ENCODE data around the gene XRCC6. TPM values are rescaled to one million over a fixed set of nuclear protein-coding genes. Genes with fewer than 3 reads are reported as not detected.
"Not testable (repeated sequence)": the region's sequence is repeated elsewhere in the genome, so short reads cannot be mapped to it uniquely, and the experiment has no call there.

The XRCC6 gene
- polyA plus RNA-seq, 3 donors = 58.6 to 286 (median 267) TPM

GRCh38 chr22:41631615-41632014 lies 10.5 kb downstream of the XRCC6 start:
- H3K27me3 ChIP-seq (ENCODE audit: control insufficient read depth in 2 of 2, insufficient read depth in 2 of 2, low read length in 2 of 2); H3K4me3 ChIP-seq (replicated peaks in 1 of 3; ENCODE audit: low read depth in 2 of 3, low read length in 3 of 3); H3K9me3 Mint-ChIP-seq; H3K27me3 Mint-ChIP-seq (ENCODE audit: low read depth in 3 of 3); H3K4me1 Mint-ChIP-seq; H3K4me3 Mint-ChIP-seq; H3K4me1 ChIP-seq (ENCODE audit: control insufficient read depth in 1 of 2, insufficient read depth in 2 of 2, low read length in 2 of 2); DNase-seq; H3K9me3 ChIP-seq (replicated peaks in 1 of 2; ENCODE audit: control insufficient read depth in 1 of 2, insufficient read depth in 1 of 2, low read length in 2 of 2); H3K4me2 ChIP-seq (replicated peaks; ENCODE audit: extremely low read depth, low read length, poor library complexity, severe bottlenecking); H3K27ac ChIP-seq (ENCODE audit: low read depth in 1 of 2, low read length in 2 of 2); H3K9ac ChIP-seq (ENCODE audit: insufficient read depth, low read length, poor library complexity, severe bottlenecking); intact Hi-C loops (cut with micrococcal nuclease); H2AFZ ChIP-seq (ENCODE audit: insufficient read depth, low read depth, low read length, poor library complexity, severe bottlenecking): not testable (repeated sequence)
- peaks cover 70% of the 10 kb centered on the region for H4K20me1 ChIP-seq (ENCODE audit: insufficient read depth, low read length)
- H3K27ac Mint-ChIP-seq = peak overlapping the region in 1 of 7 donors; percentile 13
- 100% methylated on average over 6 of the region's 23 CpGs for WGBS (ENCODE audit: insufficient coverage)
- peaks cover 50% of the 10 kb centered on the region for H3K79me2 ChIP-seq (ENCODE audit: insufficient read depth, low read length)
- peaks cover 69 to 92% of the 10 kb centered on the region in 2 donors for H3K36me3 Mint-ChIP-seq
- H3K36me3 ChIP-seq (replicated peaks in 1 of 2; ENCODE audit: control insufficient read depth in 1 of 2, insufficient read depth in 2 of 2, low read length in 2 of 2) = peaks cover 61 to 82% of the 10 kb centered on the region in 2 donors

GRCh38 chr22:41634610-41635009 lies 13.5 kb downstream of the XRCC6 start:
- Mint-ChIP-seq H3K36me3 (peaks cover 61 to 90% of the 10 kb centered on the region in 2 donors), H3K27ac (peak overlapping the region in 2 of 7 donors; percentile 8 to 69)
- H2AFZ ChIP-seq (ENCODE audit: insufficient read depth, low read depth, low read length, poor library complexity, severe bottlenecking); DNase-seq; H3K4me3 Mint-ChIP-seq; H3K27ac ChIP-seq (ENCODE audit: low read depth in 1 of 2, low read length in 2 of 2); H3K27me3 Mint-ChIP-seq (ENCODE audit: low read depth in 3 of 3); H3K4me2 ChIP-seq (replicated peaks; ENCODE audit: extremely low read depth, low read length, poor library complexity, severe bottlenecking); H3K4me1 Mint-ChIP-seq; H3K9ac ChIP-seq (ENCODE audit: insufficient read depth, low read length, poor library complexity, severe bottlenecking); H3K9me3 Mint-ChIP-seq; intact Hi-C loops (cut with micrococcal nuclease); H3K4me1 ChIP-seq (ENCODE audit: control insufficient read depth in 1 of 2, insufficient read depth in 2 of 2, low read length in 2 of 2); H3K4me3 ChIP-seq (replicated peaks in 1 of 3; ENCODE audit: low read depth in 2 of 3, low read length in 3 of 3); H3K27me3 ChIP-seq (ENCODE audit: control insufficient read depth in 2 of 2, insufficient read depth in 2 of 2, low read length in 2 of 2); H3K9me3 ChIP-seq (replicated peaks in 1 of 2; ENCODE audit: control insufficient read depth in 1 of 2, insufficient read depth in 1 of 2, low read length in 2 of 2): not testable (repeated sequence)
- peaks cover 47% of the 10 kb centered on the region for H4K20me1 ChIP-seq (ENCODE audit: insufficient read depth, low read length)
- peaks cover 27% of the 10 kb centered on the region for H3K79me2 ChIP-seq (ENCODE audit: insufficient read depth, low read length)
- peaks cover 61 to 82% of the 10 kb centered on the region in 2 donors for H3K36me3 ChIP-seq (replicated peaks in 1 of 2; ENCODE audit: control insufficient read depth in 1 of 2, insufficient read depth in 2 of 2, low read length in 2 of 2)
- 100% methylated on average over 5 of the region's 8 CpGs for WGBS (ENCODE audit: insufficient coverage)

GRCh38 chr22:41636467-41636866 lies 15.4 kb downstream of the XRCC6 start:
- Mint-ChIP-seq H3K4me1 (no peaks in the 10 kb centered on the region), H3K9me3 (no peaks in the 10 kb centered on the region), H3K27me3 (ENCODE audit: low read depth in 3 of 3) (no peaks in the 10 kb centered on the region), H3K4me3 (no peak overlapping the region), H3K27ac (peak overlapping the region in 1 of 7 donors; percentile 15), H3K36me3 (peaks cover 63 to 95% of the 10 kb centered on the region in 2 donors)
- WGBS (ENCODE audit: insufficient coverage) = 90% methylated on average over 2 of the region's 7 CpGs
- H3K27me3 ChIP-seq (ENCODE audit: control insufficient read depth in 2 of 2, insufficient read depth in 2 of 2, low read length in 2 of 2) = no peaks in the 10 kb centered on the region
- no peaks in the 10 kb centered on the region for H3K9me3 ChIP-seq (replicated peaks in 1 of 2; ENCODE audit: control insufficient read depth in 1 of 2, insufficient read depth in 1 of 2, low read length in 2 of 2)
- no peak overlapping the region for H3K4me3 ChIP-seq (replicated peaks in 1 of 3; ENCODE audit: low read depth in 2 of 3, low read length in 3 of 3)
- no peak overlapping the region for H3K27ac ChIP-seq (ENCODE audit: low read depth in 1 of 2, low read length in 2 of 2)
- peaks cover 69 to 95% of the 10 kb centered on the region in 2 donors for H3K36me3 ChIP-seq (replicated peaks in 1 of 2; ENCODE audit: control insufficient read depth in 1 of 2, insufficient read depth in 2 of 2, low read length in 2 of 2)
- H3K4me2 ChIP-seq (replicated peaks; ENCODE audit: extremely low read depth, low read length, poor library complexity, severe bottlenecking) = no peak overlapping the region
- peaks cover 34% of the 10 kb centered on the region for H3K79me2 ChIP-seq (ENCODE audit: insufficient read depth, low read length)
- intact Hi-C loops (cut with micrococcal nuclease) = no loop called here
- H4K20me1 ChIP-seq (ENCODE audit: insufficient read depth, low read length) = peaks cover 47% of the 10 kb centered on the region
- no peak overlapping the region for H2AFZ ChIP-seq (ENCODE audit: insufficient read depth, low read depth, low read length, poor library complexity, severe bottlenecking)
- no peak for TF ChIP-seq CTCF (IDR thresholded peaks at IDR 0.05)
- no peaks in the 10 kb centered on the region for H3K4me1 ChIP-seq (ENCODE audit: control insufficient read depth in 1 of 2, insufficient read depth in 2 of 2, low read length in 2 of 2)
- no peak overlapping the region for H3K9ac ChIP-seq (ENCODE audit: insufficient read depth, low read length, poor library complexity, severe bottlenecking)
- no peak for DNase-seq

- not testable (repeated sequence) for H3K27me3 ChIP-seq (ENCODE audit: control insufficient read depth in 2 of 2, insufficient read depth in 2 of 2, low read length in 2 of 2); DNase-seq
- over 99% methylated on average over 8 of the region's 8 CpGs for WGBS (ENCODE audit: insufficient coverage)
Measured at GRCh38 chr22:41637623-41638022, 16.5 kb downstream of the XRCC6 start.

More at GRCh38 chr22:41637623-41638022, 16.5 kb downstream of the XRCC6 start:
- H3K9me3 Mint-ChIP-seq; H3K9me3 ChIP-seq (replicated peaks in 1 of 2; ENCODE audit: control insufficient read depth in 1 of 2, insufficient read depth in 1 of 2, low read length in 2 of 2); intact Hi-C loops (cut with micrococcal nuclease); H3K4me1 Mint-ChIP-seq; H3K4me3 ChIP-seq (replicated peaks in 1 of 3; ENCODE audit: low read depth in 2 of 3, low read length in 3 of 3); H3K27ac Mint-ChIP-seq; H3K9ac ChIP-seq (ENCODE audit: insufficient read depth, low read length, poor library complexity, severe bottlenecking); H3K4me1 ChIP-seq (ENCODE audit: control insufficient read depth in 1 of 2, insufficient read depth in 2 of 2, low read length in 2 of 2); H2AFZ ChIP-seq (ENCODE audit: insufficient read depth, low read depth, low read length, poor library complexity, severe bottlenecking); H3K4me3 Mint-ChIP-seq; H3K4me2 ChIP-seq (replicated peaks; ENCODE audit: extremely low read depth, low read length, poor library complexity, severe bottlenecking); H3K27me3 Mint-ChIP-seq (ENCODE audit: low read depth in 3 of 3); H3K27ac ChIP-seq (ENCODE audit: low read depth in 1 of 2, low read length in 2 of 2): not testable (repeated sequence)
- peaks cover 81 to 98% of the 10 kb centered on the region in 2 donors for H3K36me3 ChIP-seq (replicated peaks in 1 of 2; ENCODE audit: control insufficient read depth in 1 of 2, insufficient read depth in 2 of 2, low read length in 2 of 2)
- peaks cover 43% of the 10 kb centered on the region for H3K79me2 ChIP-seq (ENCODE audit: insufficient read depth, low read length)
- peaks cover 68 to 95% of the 10 kb centered on the region in 2 donors for H3K36me3 Mint-ChIP-seq
- H4K20me1 ChIP-seq (ENCODE audit: insufficient read depth, low read length) = peaks cover 55% of the 10 kb centered on the region
